Amniotic epithelial cell (primary cell): ENCODE data around the gene LYPD5.
"Not testable (repeated sequence)": the region's sequence is repeated elsewhere in the genome, so short reads cannot be mapped to it uniquely, and the experiment has no call there.

Experiments
- DNase-seq: peaks from one replicate; pipeline ENCODE4 v3.0.0-alpha.2; 2010; ENCODE audit warnings: low read depth

Gene LYPD5

DNA sequence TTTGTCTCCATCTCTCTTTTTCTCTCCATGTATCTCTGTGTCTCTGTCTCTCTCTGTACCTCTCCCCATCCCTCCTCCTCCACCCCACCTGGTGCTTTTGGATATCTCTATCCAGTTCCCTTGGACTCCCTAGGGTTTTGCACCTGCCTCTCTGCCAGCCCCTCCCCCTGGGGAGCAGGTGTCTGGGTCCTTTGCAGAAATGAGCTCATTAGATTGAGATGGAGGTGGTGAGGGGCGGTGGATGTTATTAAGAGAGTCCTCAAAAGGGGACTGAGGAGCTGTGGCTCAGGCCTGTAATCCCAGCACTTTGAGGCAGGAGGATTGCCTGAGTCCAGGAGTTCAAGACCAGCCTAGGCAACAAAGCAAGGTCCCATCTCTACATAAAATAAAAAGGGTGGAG is 23.6 kb downstream of the LYPD5 start:
- DNase-seq: no peak

- DNase-seq: peak; percentile 46
These were observed 25.0 kb downstream of the LYPD5 start for GRCh38 chr19:43777163-43777695.

GRCh38 chr19:43776286-43776685 is 26.0 kb downstream of the LYPD5 start:
- no peak for DNase-seq

- DNase-seq: no peak
These were observed 26.9 kb downstream of the LYPD5 start for GRCh38 chr19:43775299-43775890.

DNA sequence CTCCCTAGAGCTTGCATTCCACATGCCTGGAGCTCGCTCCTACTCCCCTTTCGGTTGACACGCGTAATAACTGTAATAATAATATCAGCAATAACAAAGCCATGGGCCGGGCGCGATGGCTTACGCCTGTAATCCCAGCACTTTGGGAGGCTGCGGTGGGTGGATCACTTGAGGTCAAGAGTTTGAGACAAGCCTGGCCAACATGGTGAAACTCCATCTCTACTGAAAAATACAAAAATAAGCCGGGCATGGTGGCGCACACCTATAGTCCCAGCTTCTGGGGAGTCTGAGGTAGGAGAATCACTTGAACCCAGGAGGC is 27.3 kb downstream of the LYPD5 start:
- DNase-seq: not testable (repeated sequence)

DNA sequence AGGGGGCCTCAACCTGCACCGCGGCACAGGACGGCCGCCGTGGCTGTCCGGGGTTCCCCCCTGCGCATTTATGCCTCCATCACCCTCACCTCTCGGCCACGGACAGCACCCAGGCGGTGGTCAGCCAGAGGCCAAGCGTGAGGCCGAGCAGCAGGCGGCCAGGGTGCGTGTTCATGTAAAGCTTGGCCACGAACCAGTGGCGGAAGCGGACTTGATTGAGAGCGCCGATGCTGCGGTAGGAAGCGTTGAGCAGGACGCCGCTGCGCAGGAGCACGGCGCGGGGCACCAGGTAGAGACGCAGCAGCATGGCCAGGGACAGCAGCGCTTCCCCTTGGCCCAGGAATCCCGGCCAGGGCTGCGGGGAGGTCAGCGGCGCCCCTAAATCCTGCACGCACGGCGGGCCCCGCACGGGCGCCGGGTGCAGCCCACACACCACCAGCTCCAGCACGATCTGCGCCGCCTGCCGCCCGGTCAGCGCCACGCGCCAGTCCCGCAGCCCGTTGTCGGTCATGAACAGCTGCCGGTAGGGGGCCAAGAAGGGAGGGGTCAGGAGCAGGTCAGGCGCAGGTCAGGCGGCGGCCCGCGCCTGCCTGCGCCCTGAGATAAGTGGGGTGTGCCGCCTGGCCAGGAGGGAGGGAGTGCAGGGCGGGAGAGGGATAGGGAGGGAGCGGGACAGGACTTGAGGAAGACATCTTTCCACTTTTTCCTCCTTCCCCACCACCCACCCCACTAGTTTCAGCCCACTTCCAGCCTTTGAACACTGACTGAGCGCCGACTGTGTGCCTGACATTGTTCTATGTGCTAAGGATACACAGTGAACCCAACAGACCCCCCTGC is 27.9 kb downstream of the LYPD5 start:
- peak; percentile 72 for DNase-seq

DNA sequence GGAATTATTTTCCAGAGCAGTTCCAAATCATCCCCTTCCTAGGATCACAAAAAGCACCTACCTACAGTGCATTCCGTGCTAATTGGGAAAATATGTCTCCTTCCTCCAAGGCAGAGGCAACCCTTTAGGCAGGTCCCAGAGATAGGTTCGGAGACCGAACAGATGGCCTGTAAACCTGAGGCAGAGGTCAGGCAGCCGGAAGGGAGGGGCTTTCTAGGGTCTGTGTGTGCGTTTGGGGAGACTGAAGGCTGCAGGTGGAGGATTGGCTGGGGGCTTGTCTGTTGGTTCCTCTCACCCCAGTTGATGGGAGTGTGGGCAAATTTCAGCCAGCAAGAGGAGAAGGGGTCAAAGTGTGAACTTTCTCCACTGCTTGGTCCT is 28.5 kb downstream of the LYPD5 start:
- no peak for DNase-seq

GRCh38 chr19:43769256-43769655 is 33.0 kb downstream of the LYPD5 start:
- DNase-seq: no peak

DNA sequence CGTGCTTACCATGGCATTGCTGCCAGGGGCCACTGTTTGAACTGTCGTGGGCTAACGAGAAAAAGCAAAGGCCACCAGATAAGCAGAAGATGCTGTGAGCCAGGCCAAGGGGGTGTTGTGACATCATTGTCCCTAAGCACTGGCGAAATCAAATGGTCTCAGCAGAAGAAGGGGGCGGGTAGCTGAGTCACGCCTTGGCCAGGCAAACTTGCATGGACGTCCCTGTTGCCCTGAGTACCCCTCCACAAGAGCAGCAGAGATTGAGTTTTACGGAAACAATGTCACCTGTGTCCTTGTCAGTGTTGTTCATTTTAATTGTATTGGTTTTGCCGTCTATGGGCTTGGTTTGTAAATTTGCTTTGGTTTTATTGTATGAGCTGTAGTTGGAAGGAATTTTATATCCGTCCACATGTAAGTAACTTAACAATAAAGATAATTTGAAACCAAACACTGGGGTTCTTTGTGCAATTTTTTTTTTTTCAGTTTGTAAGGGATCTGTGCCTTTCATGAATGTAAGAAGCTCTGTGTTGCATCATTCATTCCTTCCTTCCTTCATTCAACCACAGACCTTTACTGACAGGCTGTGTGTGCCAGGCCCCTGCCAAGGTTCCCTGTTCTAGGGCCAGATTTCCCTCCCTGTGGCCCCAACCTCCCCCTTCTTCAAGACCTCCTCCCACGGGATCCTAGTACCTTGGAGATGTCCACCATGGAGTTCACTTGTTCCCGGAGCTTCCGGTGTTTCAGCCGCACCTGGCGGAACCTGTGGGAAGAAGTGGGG is 33.8 kb downstream of the LYPD5 start:
- no peak for DNase-seq

DNA sequence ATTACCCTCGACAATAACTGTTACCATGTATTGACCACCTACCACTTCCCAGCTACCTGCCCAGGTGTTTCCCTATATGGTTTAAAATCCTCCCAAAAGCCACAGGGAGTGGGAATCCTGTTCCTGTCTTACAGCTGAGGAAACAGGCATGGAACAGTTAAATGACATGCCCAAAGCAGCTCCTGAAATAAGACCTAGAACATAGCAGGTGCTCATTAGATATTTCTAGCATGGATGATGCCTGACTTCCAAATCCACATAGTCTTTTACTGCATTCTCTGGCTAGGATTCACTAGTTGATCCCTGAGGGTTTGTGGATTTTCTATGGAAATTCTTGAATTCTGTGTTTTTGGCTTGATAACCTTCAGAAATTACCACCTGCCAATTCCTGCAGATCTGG is 34.4 kb downstream of the LYPD5 start:
- no peak for DNase-seq

- DNase-seq: no peak
These were observed 34.9 kb downstream of the LYPD5 start for GRCh38 chr19:43767316-43767715.

- DNase-seq: no peak
These were observed 35.5 kb downstream of the LYPD5 start for GRCh38 chr19:43766755-43767043.

GRCh38 chr19:43765109-43765876 is 37.0 kb downstream of the LYPD5 start:
- DNase-seq: peak; percentile 96

- DNase-seq: not testable (repeated sequence)
These were observed 37.6 kb downstream of the LYPD5 start for GRCh38 chr19:43764684-43765083.

GRCh38 chr19:43763473-43763939 is 38.7 kb downstream of the LYPD5 start:
- DNase-seq: no peak

DNA sequence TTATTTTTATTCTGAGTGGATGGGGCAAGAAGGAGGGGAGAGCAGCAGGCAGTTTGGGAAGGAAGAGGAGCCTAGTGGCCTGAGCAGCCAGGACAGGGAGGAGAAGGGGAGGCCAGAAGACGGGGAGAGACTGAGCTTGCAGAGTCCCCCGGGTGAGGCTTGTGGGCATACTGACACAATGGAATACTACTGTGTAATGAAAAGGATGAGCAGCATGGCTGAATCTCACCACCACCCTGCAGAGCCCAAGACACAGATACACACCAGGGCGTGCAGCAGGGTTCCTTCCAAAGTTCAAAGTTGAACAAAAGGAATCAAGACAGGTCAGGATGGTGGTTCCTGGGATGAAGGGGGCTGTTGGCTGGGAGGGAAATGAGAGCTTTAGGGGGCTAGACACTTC is 39.4 kb downstream of the LYPD5 start:
- DNase-seq: no peak

DNA sequence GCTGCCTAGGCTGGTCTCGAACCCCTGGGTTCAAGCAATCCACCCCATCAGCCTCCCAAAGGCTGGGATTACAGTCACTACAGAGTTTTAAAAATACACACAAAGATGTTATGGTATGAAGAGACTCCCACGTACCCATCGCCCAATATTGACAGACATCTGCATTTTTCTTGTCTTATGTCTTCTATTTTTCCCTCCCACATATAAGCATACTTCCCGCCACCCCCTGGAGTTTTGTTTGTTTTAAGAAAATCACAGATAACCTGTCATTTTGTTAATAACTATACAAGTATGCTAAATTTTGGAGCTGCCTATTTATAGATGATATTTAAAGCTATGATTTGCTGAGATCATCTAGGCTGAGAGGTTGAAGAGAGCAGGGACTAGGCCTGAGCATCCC is 41.3 kb downstream of the LYPD5 start:
- DNase-seq: no peak

DNA sequence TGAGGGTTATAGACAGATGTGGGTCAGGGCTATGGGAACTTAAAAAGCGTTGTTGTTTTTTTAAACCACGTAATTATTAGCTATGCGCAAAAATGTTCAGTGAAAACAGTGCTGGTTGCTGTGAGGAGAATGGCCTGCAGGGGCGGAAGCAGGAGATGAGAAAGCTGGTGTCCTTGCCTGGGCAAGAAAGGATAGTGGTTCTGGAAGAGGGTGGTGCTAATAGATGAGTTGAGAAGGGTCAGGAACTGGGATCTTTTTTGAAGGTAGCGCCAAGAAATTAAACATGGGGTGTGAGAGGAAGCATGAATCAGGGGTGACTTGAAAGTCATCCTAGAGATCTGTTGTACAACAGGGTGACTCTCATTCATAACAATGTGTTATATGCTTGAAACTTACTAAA is 42.7 kb downstream of the LYPD5 start:
- DNase-seq: no peak

DNA sequence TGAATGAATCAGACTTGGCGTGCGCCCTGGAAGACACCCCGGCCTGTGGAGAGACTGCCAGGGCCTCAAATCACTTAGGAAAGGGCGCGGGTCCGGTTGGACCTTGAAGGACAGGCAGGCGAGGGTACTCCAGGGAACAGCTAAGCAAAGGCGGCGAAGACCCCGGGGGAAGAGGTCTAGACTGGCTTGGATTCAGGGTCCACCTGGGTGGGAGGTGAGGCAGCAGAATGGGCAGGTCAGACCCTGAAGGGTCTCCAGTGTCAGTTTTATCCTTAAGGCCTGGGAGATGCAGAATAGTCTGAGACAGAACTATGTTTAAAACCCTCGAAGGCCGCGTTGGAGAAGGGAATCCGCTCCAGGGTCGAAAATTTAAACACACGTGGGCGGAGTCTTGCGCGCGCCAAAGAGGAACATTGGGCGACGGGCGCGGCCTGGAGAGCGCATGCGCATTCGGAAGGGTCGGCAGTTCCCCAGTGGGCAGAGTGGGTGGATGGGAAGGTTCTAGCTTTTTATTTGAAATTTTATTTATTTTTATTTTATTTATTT is 46.9 kb downstream of the LYPD5 start:
- DNase-seq: peak; percentile 53

GRCh38 chr19:43754503-43755255 is 47.6 kb downstream of the LYPD5 start, which contains the start of gene SMG9:
Gene SMG9 (minus strand): TSS chr19:43754962. CDS start chr19:43750741, 4,221 bp downstream.
- peak; percentile 92 for DNase-seq

GRCh38 chr19:43754253-43754502 is 48.1 kb downstream of the LYPD5 start:
- no peak for DNase-seq
